GM18907 (cell line): ENCODE data around the gene PROZ.
"Not testable (repeated sequence)": the region's sequence is repeated elsewhere in the genome, so short reads cannot be mapped to it uniquely, and the experiment has no call there.

ENCODE experiments used
- ATAC-seq: cut with Tn5 transposase; IDR thresholded peaks from one replicate; pipeline ENCODE4 v1.9.1; 2021; ENCODE audit warnings: mild to moderate bottlenecking, moderate library complexity; ENCODE audit not compliant: unreplicated experiment

The PROZ gene

GRCh38 chr13:113157929-113158747, at the start of gene PROZ:
TSS of gene PROZ (plus strand) at chr13:113158648. CDS start at chr13:113158661, 13 bp downstream.
- no peak for ATAC-seq

- no peak for ATAC-seq
Observed at GRCh38 chr13:113109151-113110047, 49.0 kb upstream of the PROZ start.

GRCh38 chr13:113110048-113110851, 48.2 kb upstream of the PROZ start:
- ATAC-seq: no peak

GRCh38 chr13:113110852-113111315, 47.6 kb upstream of the PROZ start:
- no peak for ATAC-seq

GRCh38 chr13:113111821-113112220, 46.6 kb upstream of the PROZ start:
- not testable (repeated sequence) for ATAC-seq

GRCh38 chr13:113112475-113112874, 46.0 kb upstream of the PROZ start:
- ATAC-seq: not testable (repeated sequence)

- ATAC-seq: no peak
Observed at GRCh38 chr13:113112893-113113845, 45.3 kb upstream of the PROZ start.

- no peak for ATAC-seq
Observed at GRCh38 chr13:113113846-113114271, 44.6 kb upstream of the PROZ start.

GRCh38 chr13:113114511-113115362, 43.7 kb upstream of the PROZ start:
- ATAC-seq: no peak

- no peak for ATAC-seq
Observed at GRCh38 chr13:113115363-113116205, 42.9 kb upstream of the PROZ start.

- ATAC-seq: no peak
Observed at GRCh38 chr13:113116206-113116800, 42.1 kb upstream of the PROZ start.

- no peak for ATAC-seq
Observed at GRCh38 chr13:113116871-113117271, 41.6 kb upstream of the PROZ start.

GRCh38 chr13:113117335-113117872, 41.0 kb upstream of the PROZ start:
- no peak for ATAC-seq

- no peak for ATAC-seq
Observed at GRCh38 chr13:113117911-113118260, 40.6 kb upstream of the PROZ start.

- no peak for ATAC-seq
Observed at GRCh38 chr13:113118261-113119021, 40.0 kb upstream of the PROZ start.

- ATAC-seq: no peak
Observed at GRCh38 chr13:113119166-113119821, 39.2 kb upstream of the PROZ start.
